Mesenchymal stem cell (in vitro differentiated cells and primary cell): ENCODE measurements around the gene EXOC8.
A peak's percentile ranks its signal among the peaks of the same experiment; 100 is the strongest.

Source experiments
- DNase-seq: peaks from one replicate; pipeline ENCODE4 v3.0.0-alpha.2; 2013
- H2AFZ ChIP-seq: one replicate; pipeline ENCODE4 v1.6.1; 2013; ENCODE audit warnings: low read depth, mild to moderate bottlenecking, control low read depth, inconsistent platforms, low read length, moderate library complexity
- H2AK5ac ChIP-seq: 2 replicates; pipeline ENCODE4 v1.6.1; 2013; ENCODE audit warnings: low read length, moderate library complexity, mild to moderate bottlenecking, inconsistent platforms; ENCODE audit not compliant: severe bottlenecking
- H2BK120ac ChIP-seq: one replicate; pipeline ENCODE4 v1.6.1; 2013; ENCODE audit warnings: low read depth, mild to moderate bottlenecking, inconsistent platforms, low read length, moderate library complexity
- H2BK12ac ChIP-seq, 2 experiments: one replicate each; pipeline ENCODE4 v1.6.1; 2013; ENCODE audit warnings: inconsistent platforms in 2 of 2, low read length in 2 of 2, mild to moderate bottlenecking in 2 of 2, moderate library complexity in 2 of 2, control low read depth in 1 of 2
- H2BK15ac ChIP-seq: one replicate; pipeline ENCODE4 v1.6.1; 2013; ENCODE audit warnings: mild to moderate bottlenecking, low read depth, inconsistent platforms; ENCODE audit not compliant: poor library complexity, severe bottlenecking
- H2BK5ac ChIP-seq: 2 replicates; pipeline ENCODE4 v1.6.1; 2013; ENCODE audit warnings: low read depth, mild to moderate bottlenecking, low read length, control low read depth, inconsistent platforms; ENCODE audit not compliant: poor library complexity, severe bottlenecking
- H3K14ac ChIP-seq, 2 experiments: one replicate each; pipeline ENCODE4 v1.6.1; 2013; ENCODE audit warnings: inconsistent platforms in 2 of 2, low read length in 2 of 2, control low read depth in 1 of 2, mild to moderate bottlenecking in 1 of 2, moderate library complexity in 1 of 2
- H3K18ac ChIP-seq, 2 experiments: one replicate each; pipeline ENCODE4 v1.6.1; 2013; ENCODE audit warnings: inconsistent platforms in 2 of 2, low read length in 2 of 2, control low read depth in 1 of 2, low read depth in 1 of 2, mild to moderate bottlenecking in 1 of 2
- H3K23ac ChIP-seq, 2 experiments: one replicate each; pipeline ENCODE4 v1.6.1; 2013; ENCODE audit warnings: inconsistent platforms in 2 of 2, low read length in 2 of 2, mild to moderate bottlenecking in 2 of 2, moderate library complexity in 2 of 2, control low read depth in 1 of 2
- H3K27ac ChIP-seq: 2 replicates; pipeline ENCODE4 v1.5.1; 2013; ENCODE audit warnings: mild to moderate bottlenecking, moderate library complexity, low read length, control low read depth, inconsistent platforms; ENCODE audit not compliant: poor library complexity, severe bottlenecking
- H3K27me3 ChIP-seq, 2 experiments: 2 replicates each; pipeline versions ENCODE4 v1.6.1 to v1.7.0; 2013; ENCODE audit warnings: low read length in 2 of 2, mild to moderate bottlenecking in 2 of 2, moderate library complexity in 2 of 2, control low read depth in 1 of 2, inconsistent platforms in 1 of 2; ENCODE audit not compliant: control insufficient read depth in 1 of 2, insufficient read depth in 1 of 2
- H3K36me3 ChIP-seq, 2 experiments: 2 replicates each; pipeline versions ENCODE4 v1.6.1 to v1.7.0; 2013; ENCODE audit warnings: low read length in 2 of 2, control low read depth in 1 of 2, inconsistent platforms in 1 of 2, low read depth in 1 of 2, mild to moderate bottlenecking in 1 of 2; ENCODE audit not compliant: insufficient read depth in 2 of 2, control insufficient read depth in 1 of 2
- H3K4ac ChIP-seq, 2 experiments: one replicate each; pipeline ENCODE4 v1.6.1; 2013; ENCODE audit warnings: inconsistent platforms in 2 of 2, low read length in 2 of 2, mild to moderate bottlenecking in 2 of 2, moderate library complexity in 2 of 2, control low read depth in 1 of 2, low read depth in 1 of 2
- H3K4me1 ChIP-seq: 2 replicates; pipeline ENCODE4 v1.6.1; 2013; ENCODE audit warnings: low read depth, low read length, control low read depth; ENCODE audit not compliant: control insufficient read depth, insufficient read depth
- H3K4me2 ChIP-seq: 2 replicates; pipeline ENCODE4 v1.6.1; 2013; ENCODE audit warnings: low read length, mild to moderate bottlenecking, inconsistent platforms; ENCODE audit not compliant: poor library complexity, severe bottlenecking
- H3K4me3 ChIP-seq, 2 experiments: 2 replicates each; pipeline versions ENCODE4 v1.5.1 to v1.7.0; 2013; ENCODE audit warnings: low read length in 2 of 2, mild to moderate bottlenecking in 2 of 2, control low read depth in 1 of 2, low read depth in 1 of 2; ENCODE audit not compliant: insufficient read depth in 1 of 2
- H3K79me1 ChIP-seq: replicated peaks from 2 replicates; pipeline ENCODE4 v1.6.1; 2013; ENCODE audit warnings: mild to moderate bottlenecking, control low read depth, low read length, inconsistent platforms; ENCODE audit not compliant: poor library complexity, severe bottlenecking
- H3K9ac ChIP-seq: 2 replicates; pipeline ENCODE4 v1.7.0; 2013; ENCODE audit warnings: mild to moderate bottlenecking, low read length, moderate library complexity
- H3K9me3 ChIP-seq: 2 replicates; pipeline ENCODE4 v1.7.0; 2013; ENCODE audit warnings: mild to moderate bottlenecking, low read length; ENCODE audit not compliant: control insufficient read depth
- H4K8ac ChIP-seq: one replicate; pipeline ENCODE4 v1.6.1; 2013; ENCODE audit warnings: inconsistent platforms, mild to moderate bottlenecking, low read length, moderate library complexity
- H4K91ac ChIP-seq: one replicate; pipeline ENCODE4 v1.6.1; 2013; ENCODE audit warnings: mild to moderate bottlenecking, low read length, inconsistent platforms
- WGBS: methylation state at CpG from one replicate; pipeline ENCODE4 v1.1.7; 2013; ENCODE audit warnings: mixed read lengths; 5-methylcytosine and 5-hydroxymethylcytosine counted together

EXOC8 gene

DNA sequence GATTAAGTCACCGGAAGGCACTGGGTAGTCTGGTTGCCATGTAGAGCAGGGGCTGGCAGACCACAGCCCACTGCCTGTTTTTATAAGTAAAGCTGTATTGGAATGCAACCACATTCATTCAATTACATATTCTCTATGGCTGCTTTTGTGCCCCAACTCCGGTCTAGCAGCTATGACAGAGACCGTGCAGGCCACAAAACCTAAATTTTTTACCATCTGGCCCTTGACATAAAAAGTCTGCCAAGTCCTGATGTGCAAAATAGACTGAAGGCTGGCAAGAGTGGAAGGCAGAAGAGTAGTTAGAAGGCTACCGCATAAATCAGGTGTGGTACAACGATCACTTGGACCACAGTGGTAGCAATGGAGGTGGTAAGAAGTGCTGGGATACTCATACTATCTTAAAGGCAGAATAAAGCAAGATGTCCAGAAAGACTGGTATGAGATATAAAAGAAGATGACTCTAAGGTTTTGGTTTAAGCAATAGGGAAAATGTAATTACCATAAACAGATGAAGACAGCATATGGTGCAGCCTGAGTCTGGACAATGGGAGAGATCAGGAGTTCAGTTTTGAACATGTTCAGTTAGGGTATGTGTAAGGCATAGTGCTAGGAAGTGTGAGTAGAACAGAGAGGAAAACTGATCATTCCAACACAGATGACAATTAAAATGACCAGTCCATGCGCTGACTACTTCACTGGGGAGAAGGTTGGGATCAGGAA lies 47.2 kb upstream of the EXOC8 start:
- Histone ChIP-seq H3K4me2 (no peak overlapping the region), H3K14ac (no peak overlapping the region), H3K23ac (no peak overlapping the region), H4K91ac (peak overlapping the region; percentile 3), H2AFZ (no peak overlapping the region), H3K9ac (no peak overlapping the region), H2AK5ac (peak overlapping the region; percentile 9), H2BK12ac (no peak overlapping the region), H3K4ac (no peak overlapping the region), H3K4me3 (no peak overlapping the region), H2BK5ac (no peak overlapping the region), H3K79me1 (peaks cover 22% of the 10 kb centered on the region), H2BK15ac (no peak overlapping the region), H3K36me3 (no peaks in the 10 kb centered on the region), H3K4me1 (peaks cover 4% of the 10 kb centered on the region), H3K18ac (no peak overlapping the region), H2BK120ac (no peak overlapping the region), H3K27ac (no peak overlapping the region), H3K9me3 (no peaks in the 10 kb centered on the region), H4K8ac (no peak overlapping the region), H3K27me3 (no peaks in the 10 kb centered on the region)
- DNase-seq = no peak
- WGBS = 95% methylated on average over 6 of the region's 6 CpGs

GRCh38 chr1:231383159-231383860 lies 45.7 kb upstream of the EXOC8 start:
- no peak overlapping the region for H2AFZ ChIP-seq
- peaks cover 24% of the 10 kb centered on the region for H3K79me1 ChIP-seq
- H4K91ac ChIP-seq = no peak overlapping the region
- no peak overlapping the region for H2AK5ac ChIP-seq
- H4K8ac ChIP-seq = no peak overlapping the region
- no peak overlapping the region for H2BK12ac ChIP-seq
- no peaks in the 10 kb centered on the region for H3K9me3 ChIP-seq
- H3K14ac ChIP-seq = no peak overlapping the region
- no peak overlapping the region for H3K23ac ChIP-seq
- H2BK5ac ChIP-seq = no peak overlapping the region
- no peak overlapping the region for H2BK15ac ChIP-seq
- no peaks in the 10 kb centered on the region for H3K27me3 ChIP-seq
- H3K4me2 ChIP-seq = no peak overlapping the region
- peaks cover 3% of the 10 kb centered on the region for H3K4me1 ChIP-seq
- H3K27ac ChIP-seq = no peak overlapping the region
- no peak overlapping the region for H3K4me3 ChIP-seq
- no peaks in the 10 kb centered on the region for H3K36me3 ChIP-seq
- no peak overlapping the region for H3K18ac ChIP-seq
- H2BK120ac ChIP-seq = no peak overlapping the region
- H3K4ac ChIP-seq = no peak overlapping the region
- 55% methylated on average over 5 of the region's 5 CpGs for WGBS
- H3K9ac ChIP-seq = no peak overlapping the region
- DNase-seq = peak; percentile 34

- Histone ChIP-seq H3K4me2 (no peak overlapping the region), H4K91ac (no peak overlapping the region), H2BK120ac (no peak overlapping the region), H3K18ac (no peak overlapping the region), H2BK12ac (no peak overlapping the region), H3K79me1 (peaks cover 23% of the 10 kb centered on the region), H3K9me3 (no peaks in the 10 kb centered on the region), H2AK5ac (no peak overlapping the region), H3K23ac (no peak overlapping the region), H3K36me3 (no peaks in the 10 kb centered on the region), H3K27ac (no peak overlapping the region), H2AFZ (no peak overlapping the region), H2BK5ac (no peak overlapping the region), H3K4me3 (no peak overlapping the region), H3K4me1 (peaks cover 2% of the 10 kb centered on the region), H4K8ac (no peak overlapping the region), H3K4ac (no peak overlapping the region), H3K27me3 (no peaks in the 10 kb centered on the region), H2BK15ac (no peak overlapping the region), H3K14ac (no peak overlapping the region), H3K9ac (no peak overlapping the region)
- no peak for DNase-seq
- 100% methylated on average over 3 of the region's 3 CpGs for WGBS
Observed at GRCh38 chr1:231382426-231382825, 44.8 kb upstream of the EXOC8 start.

- Histone ChIP-seq H3K79me1 (peaks cover 26% of the 10 kb centered on the region), H4K8ac (no peak overlapping the region), H3K9me3 (no peaks in the 10 kb centered on the region), H2BK12ac (no peak overlapping the region), H4K91ac (no peak overlapping the region), H3K23ac (no peak overlapping the region), H2BK5ac (no peak overlapping the region), H3K4me1 (peaks cover 3% of the 10 kb centered on the region), H3K14ac (no peak overlapping the region), H3K27ac (no peak overlapping the region), H3K9ac (no peak overlapping the region), H3K4ac (no peak overlapping the region), H3K18ac (no peak overlapping the region), H2AK5ac (no peak overlapping the region), H2BK120ac (no peak overlapping the region), H2AFZ (no peak overlapping the region), H3K27me3 (no peaks in the 10 kb centered on the region), H3K4me2 (no peak overlapping the region), H3K36me3 (no peaks in the 10 kb centered on the region), H3K4me3 (no peak overlapping the region), H2BK15ac (no peak overlapping the region)
- 90% methylated on average over 2 of the region's 2 CpGs for WGBS
- DNase-seq = no peak
Observed at GRCh38 chr1:231381729-231382128, 44.1 kb upstream of the EXOC8 start.
